Measurements from ENCODE around the gene CLIC6. TPM values are rescaled to one million over a fixed set of nuclear protein-coding genes. Genes with fewer than 3 reads are reported as not detected.

CLIC6 gene
- total and polyA plus RNA-seq, 2 donors from 2014 or later = 2.1 to 10.1 TPM

GRCh38 chr21:34623516-34623915 is 45.3 kb upstream of the CLIC6 start:
- TF ChIP-seq, protein P1, sequence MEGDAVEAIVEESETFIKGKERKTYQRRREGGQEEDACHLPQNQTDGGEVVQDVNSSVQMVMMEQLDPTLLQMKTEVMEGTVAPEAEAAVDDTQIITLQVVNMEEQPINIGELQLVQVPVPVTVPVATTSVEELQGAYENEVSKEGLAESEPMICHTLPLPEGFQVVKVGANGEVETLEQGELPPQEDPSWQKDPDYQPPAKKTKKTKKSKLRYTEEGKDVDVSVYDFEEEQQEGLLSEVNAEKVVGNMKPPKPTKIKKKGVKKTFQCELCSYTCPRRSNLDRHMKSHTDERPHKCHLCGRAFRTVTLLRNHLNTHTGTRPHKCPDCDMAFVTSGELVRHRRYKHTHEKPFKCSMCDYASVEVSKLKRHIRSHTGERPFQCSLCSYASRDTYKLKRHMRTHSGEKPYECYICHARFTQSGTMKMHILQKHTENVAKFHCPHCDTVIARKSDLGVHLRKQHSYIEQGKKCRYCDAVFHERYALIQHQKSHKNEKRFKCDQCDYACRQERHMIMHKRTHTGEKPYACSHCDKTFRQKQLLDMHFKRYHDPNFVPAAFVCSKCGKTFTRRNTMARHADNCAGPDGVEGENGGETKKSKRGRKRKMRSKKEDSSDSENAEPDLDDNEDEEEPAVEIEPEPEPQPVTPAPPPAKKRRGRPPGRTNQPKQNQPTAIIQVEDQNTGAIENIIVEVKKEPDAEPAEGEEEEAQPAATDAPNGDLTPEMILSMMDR (IDR thresholded peaks at IDR 0.05; ENCODE audit: borderline replicate concordance, extremely low read depth, insufficient read depth) = no peak
- Histone ChIP-seq H3K4me1 (ENCODE audit: control insufficient read depth in 2 of 3, insufficient read depth in 2 of 3, low read depth in 1 of 3, low read length in 3 of 3) (no peaks in the 10 kb centered on the region), H3K36me3 (ENCODE audit: control insufficient read depth in 2 of 3, insufficient read depth in 3 of 3, low read length in 3 of 3) (no peaks in the 10 kb centered on the region), H3K27ac (ENCODE audit: low read depth in 2 of 2, low read length in 2 of 2) (no peak overlapping the region), H3K9ac (ENCODE audit: low read length in 3 of 3) (no peak overlapping the region), H3K27me3 (ENCODE audit: control insufficient read depth, insufficient read depth, low read length) (no peaks in the 10 kb centered on the region), H3K9me3 (ENCODE audit: control insufficient read depth in 2 of 3, insufficient read depth in 1 of 3, low read length in 3 of 3) (no peaks in the 10 kb centered on the region), H3K4me3 (ENCODE audit: low read length in 3 of 3) (no peak overlapping the region)
- intact Hi-C loops (cut with DNase I) = no loop called here
- DNase-seq = no peak
- no peak for FAIRE-seq

- FAIRE-seq (no peak), DNase-seq (peak in 2 of 5 donors; percentile 16 to 28)
- intact Hi-C loops (cut with DNase I) = no loop called here
- Histone ChIP-seq H3K36me3 (ENCODE audit: control insufficient read depth in 2 of 3, insufficient read depth in 3 of 3, low read length in 3 of 3) (no peaks in the 10 kb centered on the region), H3K27ac (ENCODE audit: low read depth in 2 of 2, low read length in 2 of 2) (no peak overlapping the region), H3K9ac (ENCODE audit: low read length in 3 of 3) (no peak overlapping the region), H3K4me1 (ENCODE audit: control insufficient read depth in 2 of 3, insufficient read depth in 2 of 3, low read depth in 1 of 3, low read length in 3 of 3) (no peaks in the 10 kb centered on the region), H3K27me3 (ENCODE audit: control insufficient read depth, insufficient read depth, low read length) (no peaks in the 10 kb centered on the region), H3K9me3 (ENCODE audit: control insufficient read depth in 2 of 3, insufficient read depth in 1 of 3, low read length in 3 of 3) (no peaks in the 10 kb centered on the region), H3K4me3 (ENCODE audit: low read length in 3 of 3) (no peak overlapping the region)
- TF ChIP-seq, protein P1 (IDR thresholded peaks at IDR 0.05; ENCODE audit: borderline replicate concordance, extremely low read depth, insufficient read depth) = no peak
Measured at GRCh38 chr21:34625030-34625593, 43.7 kb upstream of the CLIC6 start.

GRCh38 chr21:34626131-34626530 is 42.7 kb upstream of the CLIC6 start:
- no peak for DNase-seq
- Histone ChIP-seq H3K4me3 (ENCODE audit: low read length in 3 of 3) (no peak overlapping the region), H3K27ac (ENCODE audit: low read depth in 2 of 2, low read length in 2 of 2) (no peak overlapping the region), H3K27me3 (ENCODE audit: control insufficient read depth, insufficient read depth, low read length) (no peaks in the 10 kb centered on the region), H3K9me3 (ENCODE audit: control insufficient read depth in 2 of 3, insufficient read depth in 1 of 3, low read length in 3 of 3) (no peaks in the 10 kb centered on the region), H3K9ac (ENCODE audit: low read length in 3 of 3) (no peak overlapping the region), H3K4me1 (ENCODE audit: control insufficient read depth in 2 of 3, insufficient read depth in 2 of 3, low read depth in 1 of 3, low read length in 3 of 3) (no peaks in the 10 kb centered on the region), H3K36me3 (ENCODE audit: control insufficient read depth in 2 of 3, insufficient read depth in 3 of 3, low read length in 3 of 3) (no peaks in the 10 kb centered on the region)
- no peak for FAIRE-seq
- intact Hi-C loops (cut with DNase I) = no loop called here
- TF ChIP-seq, protein P1 (IDR thresholded peaks at IDR 0.05; ENCODE audit: borderline replicate concordance, extremely low read depth, insufficient read depth) = no peak
